HepG2 (cell line): ENCODE results near the gene TFB1M. TPM values are rescaled to one million over a fixed set of nuclear protein-coding genes. Genes with fewer than 3 reads are reported as not detected.

Source experiments
- ATAC-seq: fragments of 200-7000 bp; cut with Tn5 transposase; 3 replicates; pipeline ENCODE4 v1.9.1; 2020; ENCODE audit warnings: mild to moderate bottlenecking, moderate library complexity
- BruUV-seq: library from RNA; stranded (reverse); fragments of 400-500 nt; replicated peaks from 2 replicates; lab custom pipeline; 2021; lab: Mats Ljungman, UMichigan
- CTCF ChIA-PET: fragments of 300-600 bp; formaldehyde crosslinking; extraction: SDS; loops from one replicate; lab custom pipeline; 2021; ENCODE audit warnings: low total read pairs, inconsistent platforms, low intra/inter-chr PET ratio; lab: Yijun Ruan, JAX
- POLR2A ChIA-PET: fragments of 350-600 bp; sonication (Branson Sonifier 250); formaldehyde crosslinking; loops from one replicate; lab custom pipeline; 2020; ENCODE audit warnings: antibody characterized with exemption, inconsistent platforms; lab: Yijun Ruan, JAX
- DNase-seq: peaks from one replicate; pipeline ENCODE4 v3.0.0-alpha.2; 2015; ENCODE audit warnings: low spot score
- FAIRE-seq: peaks from 3 replicates; lab custom pipeline; 2011; peaks lifted over from hg19 to GRCh38; lab: Jason Lieb, UNC
- H2AFZ ChIP-seq: one replicate; pipeline ENCODE4 v1.6.1; 2011; ENCODE audit warnings: low read length, inconsistent platforms
- H3K27ac ChIP-seq: fragments of 300-600 bp; 3 replicates; pipeline ENCODE4 v1.8.0; 2011; ENCODE audit warnings: mixed run types, mild to moderate bottlenecking, mixed read lengths, low read length, inconsistent platforms; ENCODE audit not compliant: insufficient read depth; ENCODE audit errors: extremely low read length
- H3K27me3 ChIP-seq, 2 experiments: fragments of 200-600 bp in 1 of 2; 2 replicates in 1 of 2; 3 replicates in 1 of 2; pipeline versions ENCODE4 v1.6.0 to v1.8.0; 2011; ENCODE audit warnings: low read length in 2 of 2, mild to moderate bottlenecking in 2 of 2, moderate library complexity in 2 of 2, inconsistent platforms in 1 of 2; ENCODE audit not compliant: insufficient read depth in 2 of 2, control insufficient read depth in 1 of 2
- H3K36me3 ChIP-seq, 2 experiments: fragments of 200-600 bp in 1 of 2; replicated peaks in 1 of 2; 2 replicates in 1 of 2; 3 replicates in 1 of 2; pipeline versions ENCODE4 v1.5.1 to v1.8.0; 2011; ENCODE audit warnings: low read length in 2 of 2, inconsistent platforms in 1 of 2; ENCODE audit not compliant: insufficient read depth in 2 of 2, control insufficient read depth in 1 of 2
- H3K4me1 ChIP-seq: 2 replicates; pipeline ENCODE4 v1.5.1; 2012; ENCODE audit warnings: low read length, inconsistent platforms; ENCODE audit not compliant: insufficient read depth
- H3K4me2 ChIP-seq: 2 replicates; pipeline ENCODE4 v1.6.0; 2011; ENCODE audit warnings: low read depth, low read length, inconsistent platforms
- H3K4me3 ChIP-seq, 3 experiments: fragments of 200-600 bp in 1 of 3; sonication (generic), shearing (Covaris generic) in 1 of 3; replicated peaks in 1 of 3; 2 replicates each; pipeline ENCODE4 v1.5.1; 2011 to 2016; ENCODE audit warnings: low read length in 3 of 3, inconsistent platforms in 2 of 3, low read depth in 2 of 3, mild to moderate bottlenecking in 2 of 3, control low read depth in 1 of 3, mixed read lengths in 1 of 3; ENCODE audit not compliant: insufficient read depth in 1 of 3
- H3K79me2 ChIP-seq: one replicate; pipeline ENCODE4 v1.6.1; 2011; ENCODE audit warnings: low read length, inconsistent platforms; ENCODE audit not compliant: insufficient read depth
- H3K9ac ChIP-seq: 2 replicates; pipeline ENCODE4 v1.6.0; 2011; ENCODE audit warnings: mild to moderate bottlenecking, low read depth, low read length, inconsistent platforms; ENCODE audit not compliant: insufficient read depth
- H3K9me3 ChIP-seq: 2 replicates; pipeline ENCODE4 v1.5.1; 2012; ENCODE audit warnings: mild to moderate bottlenecking, low read length
- H4K20me1 ChIP-seq: 2 replicates; pipeline ENCODE4 v1.6.0; 2011; ENCODE audit warnings: inconsistent platforms, mild to moderate bottlenecking, low read length, moderate library complexity; ENCODE audit not compliant: insufficient read depth
- CENPT ChIP-seq: sonication (generic); formaldehyde crosslinking; IDR thresholded peaks from 2 replicates; pipeline ENCODE4 v1.8.0; 2022; ENCODE audit warnings: low read depth, mild to moderate bottlenecking, moderate library complexity, missing genetic modification reagents
- GATA4 ChIP-seq: sonication (generic); IDR thresholded peaks from 2 replicates; pipeline ENCODE4 v1.6.1; 2016; ENCODE audit warnings: antibody characterized with exemption, low read depth, borderline replicate concordance
- HDAC1 ChIP-seq: sonication (generic); formaldehyde crosslinking; IDR thresholded peaks from 2 replicates; pipeline ENCODE4 v1.5.1; 2020; ENCODE audit warnings: mild to moderate bottlenecking, missing genetic modification reagents
- HMGXB3 ChIP-seq: sonication (generic); formaldehyde crosslinking; IDR thresholded peaks from 2 replicates; pipeline ENCODE4 v1.4.0; 2020; ENCODE audit warnings: missing genetic modification reagents, borderline replicate concordance
- HNF4A ChIP-seq: sonication (generic); formaldehyde crosslinking; IDR thresholded peaks from 2 replicates; pipeline ENCODE4 v1.4.0; 2020; ENCODE audit warnings: missing genetic modification reagents
- HNRNPH1 ChIP-seq: fragments of 200-400 bp; formaldehyde crosslinking; optimal IDR thresholded peaks from 2 replicates; pipeline ENCODE3; 2017; ENCODE audit warnings: mild to moderate bottlenecking, low read depth, low read length
- KLF12 ChIP-seq: sonication (generic); formaldehyde crosslinking; IDR thresholded peaks from 2 replicates; pipeline ENCODE4 v1.4.0; 2020; ENCODE audit warnings: missing genetic modification reagents, borderline replicate concordance
- MAZ ChIP-seq, 2 experiments: sonication (generic) in 1 of 2; formaldehyde crosslinking in 1 of 2; IDR thresholded peaks; 2 replicates each; pipeline versions ENCODE4 v1.5.0 to v1.6.1; 2012 to 2020; ENCODE audit warnings: low read depth in 2 of 2, mild to moderate bottlenecking in 2 of 2, borderline replicate concordance in 1 of 2, improper control_type of control experiment in 1 of 2, low read length in 1 of 2, missing genetic modification reagents in 1 of 2, moderate library complexity in 1 of 2
- NFE2L1 ChIP-seq: sonication (generic); formaldehyde crosslinking; IDR thresholded peaks from 2 replicates; pipeline ENCODE4 v1.4.0; 2020; ENCODE audit warnings: missing genetic modification reagents, mild to moderate bottlenecking, borderline replicate concordance
- POLR2A ChIP-seq, 2 experiments: IDR thresholded peaks; 2 replicates each; pipeline ENCODE4 v1.6.1; 2011; ENCODE audit warnings: low read depth in 2 of 2, low read length in 2 of 2, mild to moderate bottlenecking in 1 of 2, moderate library complexity in 1 of 2; ENCODE audit not compliant: insufficient read depth in 1 of 2
- PRMT3 ChIP-seq: sonication (generic); formaldehyde crosslinking; IDR thresholded peaks from 2 replicates; pipeline ENCODE4 v1.8.1; 2022; ENCODE audit warnings: low read depth, mild to moderate bottlenecking, moderate library complexity, missing genetic modification reagents, borderline replicate concordance
- REXO4 ChIP-seq: sonication (generic); formaldehyde crosslinking; IDR thresholded peaks from 2 replicates; pipeline ENCODE4 v1.8.0; 2022; ENCODE audit warnings: missing genetic modification reagents, mild to moderate bottlenecking, borderline replicate concordance
- RFX5 ChIP-seq: IDR thresholded peaks from 2 replicates; pipeline ENCODE4 v1.6.1; 2011; ENCODE audit warnings: low read depth, low read length, improper control_type of control experiment
- RNF2 ChIP-seq: fragments of 450-650 bp; conservative IDR thresholded peaks from 2 replicates; pipeline ENCODE4 v1.6.1; 2016; ENCODE audit warnings: low read depth
- SATB2 ChIP-seq: sonication (generic); formaldehyde crosslinking; IDR thresholded peaks from 2 replicates; pipeline ENCODE4 v1.5.0; 2020; ENCODE audit warnings: missing genetic modification reagents
- ZBTB7B ChIP-seq: sonication (generic); formaldehyde crosslinking; IDR thresholded peaks from 2 replicates; pipeline ENCODE4 v1.4.0; 2020; ENCODE audit warnings: missing genetic modification reagents
- ZNF124 ChIP-seq: sonication (generic); formaldehyde crosslinking; IDR thresholded peaks from 2 replicates; pipeline ENCODE4 v1.4.0; 2020; ENCODE audit warnings: missing genetic modification reagents
- ZNF205 ChIP-seq: IDR thresholded peaks from 2 replicates; pipeline ENCODE4 v1.6.1; 2018; ENCODE audit warnings: missing biosample characterization, missing genetic modification reagents
- ZNF232 ChIP-seq: sonication (generic); formaldehyde crosslinking; IDR thresholded peaks from 2 replicates; pipeline ENCODE4 v1.4.0; 2020; ENCODE audit warnings: missing genetic modification reagents, borderline replicate concordance
- ZNF263 ChIP-seq: sonication (generic); formaldehyde crosslinking; IDR thresholded peaks from 2 replicates; pipeline ENCODE4 v1.4.0; 2020; ENCODE audit warnings: missing genetic modification reagents
- ZNF33B ChIP-seq: sonication (generic); formaldehyde crosslinking; IDR thresholded peaks from 2 replicates; pipeline ENCODE4 v1.5.1; 2020; ENCODE audit warnings: mild to moderate bottlenecking, missing genetic modification reagents
- ZNF792 ChIP-seq: IDR thresholded peaks from 2 replicates; pipeline ENCODE4 v1.6.1; 2016
- ZNF878 ChIP-seq: sonication (generic); formaldehyde crosslinking; IDR thresholded peaks from 2 replicates; pipeline ENCODE4 v1.8.1; 2023; ENCODE audit warnings: mild to moderate bottlenecking, missing genetic modification reagents, moderate library complexity
- WGBS: methylation state at CpG from one replicate; pipeline ENCODE4 v1.1.6; 2017; ENCODE audit warnings: low lambda C conversion rate; 5-methylcytosine and 5-hydroxymethylcytosine counted together
- in situ Hi-C: cut with HindIII; loops from 2 replicates; pipeline ENCODE4 v1.10.0; 2017; ENCODE audit warnings: low pct_unique_long_range_greater_than_20kb; ENCODE audit not compliant: extremely low pct_ligation_motif_present
- intact Hi-C: fragments of 100-400 bp; cut with micrococcal nuclease; formaldehyde crosslinking; loops from one replicate; pipeline ENCODE4 v1.10.0; 2022; ENCODE audit not compliant: unreplicated experiment
- polyA plus RNA-seq, 8 experiments: library from polyadenylated mRNA; depleted of rRNA in 3 of 8; stranded (reverse) in 7 of 8; unstranded in 1 of 8; fragments of >200 nt; fragmentation: Illumina TruSeq in 4 of 8; extraction: Trizol in 4 of 8; gene quantifications; 2 replicates each; pipeline versions ENCODE4 v1.2.1 to v1.2.3, GENCODE V29; 2011 to 2016; ENCODE audit warnings: low read depth in 4 of 8, missing spikeins in 1 of 8, mixed read lengths in 1 of 8; ENCODE audit not compliant: insufficient read depth in 1 of 8
- total RNA-seq, 5 experiments: library from RNA; depleted of rRNA; stranded (reverse); fragments of >200 nt; fragmentation: Illumina TruSeq; extraction: Trizol; gene quantifications; 2 replicates each; pipeline ENCODE4 v1.2.3, GENCODE V29; 2016; ENCODE audit warnings: low read depth in 1 of 5

TFB1M gene
- total and polyA plus RNA-seq, 2 of the 13 experiments (the other 11 are each of a cell fraction or from before 2014, with no cell fraction given) = 91.4 to 122 TPM

GRCh38 chr6:155250701-155251381 lies 63.4 kb downstream of the TFB1M start:
- intact Hi-C loops = no loop called here
- Histone ChIP-seq H3K9me3 (no peaks in the 10 kb centered on the region), H2AFZ (no peak overlapping the region), H3K4me1 (peaks cover 16% of the 10 kb centered on the region; the same call in 1 of the 2 replicates), H3K27me3 (no peaks in the 10 kb centered on the region), H3K4me3 (no peak overlapping the region), H3K79me2 (no peaks in the 10 kb centered on the region), H3K4me2 (no peak overlapping the region), H3K27ac (no peak overlapping the region), H3K9ac (no peak overlapping the region), H3K36me3 (peaks cover 17 to 68% of the 10 kb centered on the region in 2 experiments), H4K20me1 (no peaks in the 10 kb centered on the region)
- peak; percentile 40 for ATAC-seq
- peak; percentile 23 for DNase-seq
- CTCF ChIA-PET = no interaction called here
- 93% methylated on average over 10 of the region's 10 CpGs for WGBS
- FAIRE-seq = no peak
- in situ Hi-C loops = no loop called here
- POLR2A ChIA-PET = no interaction called here
- no TSS peak for BruUV-seq
- no peak for TF ChIP-seq MAZ (IDR thresholded peaks at IDR 0.05; ENCODE audit: borderline replicate concordance, low read depth, low read length)
- TF ChIP-seq MAZ (CRISPR knock-in tag; IDR thresholded peaks at IDR 0.05; ENCODE audit: low read depth) = no peak
- TF ChIP-seq ZNF263 (CRISPR knock-in tag) = no peak
- no peak for TF ChIP-seq ZBTB7B (CRISPR knock-in tag)
- no peak for TF ChIP-seq ZNF792
- TF ChIP-seq HNRNPH1 = no peak
- no peak for TF ChIP-seq RNF2
- no peak for TF ChIP-seq KLF12 (CRISPR knock-in tag)
- no peak for TF ChIP-seq HDAC1 (CRISPR knock-in tag)
- TF ChIP-seq ZNF33B (CRISPR knock-in tag) = no peak
- TF ChIP-seq PRMT3 (CRISPR knock-in tag) = no peak
- no peak for TF ChIP-seq RFX5
- TF ChIP-seq SATB2 (CRISPR knock-in tag) = no peak
- peak in 1 of 2 experiments; percentile 32; a peak in 1 of 4 replicates for TF ChIP-seq POLR2A (IDR thresholded peaks at IDR 0.05; ENCODE audit: insufficient read depth in 1 of 2, low read depth in 2 of 2, low read length in 2 of 2)
- no peak for TF ChIP-seq ZNF878 (CRISPR knock-in tag)
- no peak for TF ChIP-seq GATA4
- TF ChIP-seq REXO4 (CRISPR knock-in tag) = no peak
- no peak for TF ChIP-seq CENPT (CRISPR knock-in tag)
- no peak for TF ChIP-seq ZNF205 (CRISPR knock-in tag)
- no peak for TF ChIP-seq ZNF124 (CRISPR knock-in tag)
- TF ChIP-seq HNF4A (CRISPR knock-in tag) = no peak
- TF ChIP-seq NFE2L1 (CRISPR knock-in tag) = no peak
- no peak for TF ChIP-seq ZNF232 (CRISPR knock-in tag)
- no peak for TF ChIP-seq HMGXB3 (CRISPR knock-in tag)
